Umbilical cord (tissue), 2 donors: ENCODE results near the gene PPP3CB. TPM values are rescaled to one million over a fixed set of nuclear protein-coding genes. Genes with fewer than 3 reads are reported as not detected.
A peak's percentile ranks its signal among the peaks of the same experiment; 100 is the strongest.
"Not testable (repeated sequence)": the region's sequence is repeated elsewhere in the genome, so short reads cannot be mapped to it uniquely, and the experiment has no call there.

Experiments
- DNase-seq: peaks from one replicate; pipeline ENCODE4 v3.0.0-alpha.2; 2015; ENCODE audit warnings: low spot score
- total RNA-seq: library from RNA; depleted of rRNA; stranded (reverse); fragments of >200 nt; gene quantifications from one replicate; pipeline ENCODE4 v1.2.3, GENCODE V29; 2014; ENCODE audit warnings: low replicate concordance; ENCODE audit not compliant: insufficient read depth

Gene PPP3CB
- total RNA-seq, 1 donor from 2014 or later = 37.1 TPM

DNA sequence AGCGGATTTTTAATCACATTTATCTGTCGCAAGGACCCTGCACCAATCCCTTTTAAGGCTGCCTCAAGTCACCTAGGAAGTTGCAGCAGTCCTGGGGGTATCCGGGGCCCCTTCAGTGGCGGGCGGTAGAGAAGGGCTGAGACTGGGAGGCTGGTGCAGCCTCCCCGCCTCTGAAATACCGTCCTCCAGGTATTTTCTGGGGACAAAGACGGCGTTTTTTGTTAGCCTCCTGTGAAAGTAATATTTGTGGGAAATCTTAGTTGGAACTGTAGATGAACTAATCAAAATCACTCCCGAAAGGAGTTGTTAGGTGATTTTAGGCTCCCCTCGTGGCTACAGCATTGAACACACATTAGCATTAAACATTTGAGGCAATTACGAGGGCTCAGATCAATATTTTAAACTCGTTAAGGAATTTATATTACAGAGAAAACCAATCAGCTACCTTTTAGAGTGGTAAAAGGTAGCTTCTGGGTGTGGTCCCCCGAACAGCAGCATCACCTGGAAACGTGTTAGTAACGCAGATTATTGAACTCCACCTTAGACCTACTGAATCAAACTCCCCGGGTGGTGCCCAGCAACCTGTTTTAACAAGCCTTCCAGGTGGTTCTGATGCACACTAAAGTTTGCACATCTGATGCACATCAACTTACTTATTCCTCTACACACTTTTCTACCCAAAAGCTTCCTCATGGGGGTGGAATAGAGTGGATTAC, 81.4 kb downstream of the PPP3CB start:
- DNase-seq = no peak

DNA sequence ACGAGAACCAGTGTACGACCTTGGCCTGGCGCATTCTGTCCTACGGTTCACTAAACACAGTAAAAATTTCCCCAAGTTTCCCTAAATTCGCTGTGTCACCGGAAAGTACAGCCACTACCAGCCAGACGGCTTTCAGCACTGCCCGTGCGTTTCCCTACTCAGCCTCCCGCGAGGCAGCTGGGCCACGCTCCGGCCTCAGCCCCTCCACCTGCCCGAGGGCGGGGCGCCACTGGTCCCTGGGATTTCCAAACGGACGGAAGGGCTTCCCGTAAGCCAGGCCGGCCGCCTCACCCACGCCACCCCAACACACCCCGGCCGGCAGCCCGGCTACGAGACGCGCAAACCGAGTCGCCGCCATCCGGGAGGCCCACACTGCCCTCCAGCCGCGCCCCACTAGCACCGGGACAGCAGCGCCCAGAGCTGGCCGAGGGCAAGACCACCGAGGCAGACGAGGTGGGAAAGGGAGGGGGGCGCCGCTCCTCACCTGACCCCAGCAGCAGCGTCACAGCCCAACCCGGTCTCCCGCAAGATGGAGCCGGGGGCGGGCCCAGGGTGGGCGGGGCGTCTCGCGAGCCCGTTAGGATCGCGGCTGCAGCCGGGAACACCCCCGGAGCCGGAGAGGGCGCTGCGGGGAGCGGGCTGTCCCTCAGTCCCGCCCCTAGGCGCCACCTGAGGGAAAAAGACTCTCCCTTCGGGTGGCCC, 82.1 kb downstream of the PPP3CB start, which contains the start of gene ANXA7:
Gene ANXA7, minus strand, starts transcription at position 531 of the 702 bp plus-strand sequence. CDS start 13,202 bp downstream, outside the sequence.
- peak; percentile 93 for DNase-seq

DNA sequence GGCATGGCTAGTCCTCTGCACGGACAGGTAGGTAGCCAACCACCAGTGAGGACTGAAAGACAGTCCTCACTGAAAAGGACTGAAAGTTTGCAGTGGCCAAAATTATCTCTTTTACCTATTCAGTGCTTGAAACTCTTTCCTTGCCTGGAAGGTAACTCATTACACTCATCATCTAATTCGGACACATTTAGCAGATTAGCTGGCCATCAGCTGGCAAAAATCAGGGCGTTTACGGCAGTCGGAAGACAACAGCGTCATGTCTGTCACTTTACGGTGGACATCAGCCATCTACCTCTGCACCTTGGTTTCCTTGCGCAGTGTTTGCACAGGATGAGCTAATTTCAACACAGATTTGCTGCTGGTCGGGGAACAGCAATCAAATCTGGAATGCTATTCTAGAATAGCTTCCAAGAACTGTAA, 82.7 kb downstream of the PPP3CB start:
- no peak for DNase-seq

- DNase-seq = no peak
Observed at GRCh38 chr10:73410897-73411296, 84.9 kb downstream of the PPP3CB start.

GRCh38 chr10:73408978-73409521, 86.8 kb downstream of the PPP3CB start:
- no peak for DNase-seq

DNA sequence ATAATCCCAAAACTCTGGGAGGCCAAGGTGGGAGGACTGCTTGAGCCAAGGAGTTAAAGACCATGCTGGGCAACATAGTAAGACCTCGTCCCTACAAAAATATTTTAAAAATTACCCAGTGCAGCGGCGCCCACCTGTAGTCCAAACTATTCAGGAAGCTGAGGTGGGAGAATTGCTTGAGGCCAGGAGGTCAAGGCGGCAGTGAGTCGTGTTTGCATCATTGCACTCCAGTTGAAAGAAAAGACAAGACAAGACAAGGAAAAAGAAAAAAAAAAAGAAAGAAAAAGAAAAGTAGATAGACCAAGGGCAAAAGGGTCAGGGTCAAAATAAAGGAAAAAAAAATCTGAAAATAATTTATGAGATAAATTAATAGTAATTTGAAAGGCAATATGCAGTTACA, 87.8 kb downstream of the PPP3CB start:
- DNase-seq = no peak

DNA sequence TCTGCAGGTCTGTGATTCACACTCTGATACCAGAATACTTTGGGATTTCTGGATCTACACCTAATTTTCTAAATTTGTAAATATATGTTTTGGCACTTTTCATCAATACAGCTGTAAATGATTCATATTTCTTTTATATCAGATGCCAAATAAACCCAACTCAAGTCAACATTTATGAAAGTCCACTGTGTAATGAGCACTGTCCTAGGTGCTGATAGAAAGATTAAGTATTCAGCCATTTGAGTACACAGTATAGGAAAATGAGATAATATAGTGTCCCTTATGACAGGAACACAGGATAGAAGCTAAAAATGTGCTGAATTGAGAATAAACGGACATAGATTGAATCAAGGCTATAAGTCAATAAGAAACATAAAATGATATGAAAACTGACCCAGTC, 88.3 kb downstream of the PPP3CB start:
- no peak for DNase-seq

GRCh38 chr10:73406846-73407245, 89.0 kb downstream of the PPP3CB start:
- no peak for DNase-seq

- no peak for DNase-seq
Observed at GRCh38 chr10:73405556-73405955, 90.3 kb downstream of the PPP3CB start.

- no peak for DNase-seq
Observed at GRCh38 chr10:73404690-73405089, 91.1 kb downstream of the PPP3CB start.

- no peak for DNase-seq
Observed at GRCh38 chr10:73401636-73402035, 94.2 kb downstream of the PPP3CB start.

GRCh38 chr10:73399063-73399462, 96.8 kb downstream of the PPP3CB start:
- no peak for DNase-seq

DNA sequence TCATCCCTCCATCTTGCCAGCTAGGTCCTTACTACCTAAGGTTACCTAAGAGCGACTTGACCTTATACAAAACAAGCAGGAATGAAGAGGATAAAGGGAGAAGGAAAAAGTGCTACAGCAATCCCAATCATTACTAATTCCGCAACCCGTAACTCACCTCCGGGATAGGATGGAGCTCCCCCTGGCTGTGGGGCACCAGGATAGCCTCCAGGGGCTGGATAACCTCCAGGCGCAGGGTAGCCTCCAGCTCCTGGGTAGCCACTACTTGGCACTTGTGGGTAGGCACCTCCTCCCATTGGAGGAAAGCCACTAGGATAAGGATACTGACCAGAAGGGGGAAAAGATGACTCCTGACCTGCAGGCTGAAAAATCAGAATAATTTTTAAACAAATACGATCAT, 97.8 kb downstream of the PPP3CB start:
- DNase-seq = no peak

DNA sequence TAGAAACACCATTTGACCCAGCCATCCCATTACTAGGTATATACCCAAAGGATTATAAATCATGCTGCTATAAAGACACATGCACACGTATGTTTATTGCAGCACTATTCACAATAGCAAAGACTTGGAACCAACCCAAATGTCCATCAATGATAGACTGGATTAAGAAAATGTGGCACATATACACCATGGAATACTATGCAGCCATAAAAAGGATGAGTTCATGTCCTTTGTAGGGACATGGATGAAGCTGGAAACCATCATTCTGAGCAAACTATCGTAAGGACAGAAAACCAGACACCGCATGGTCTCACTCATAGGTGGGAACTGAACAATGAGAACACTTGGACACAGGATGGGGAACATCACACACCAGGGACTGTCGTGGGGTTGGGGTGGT, 101.5 kb downstream of the PPP3CB start:
- not testable (repeated sequence) for DNase-seq

DNA sequence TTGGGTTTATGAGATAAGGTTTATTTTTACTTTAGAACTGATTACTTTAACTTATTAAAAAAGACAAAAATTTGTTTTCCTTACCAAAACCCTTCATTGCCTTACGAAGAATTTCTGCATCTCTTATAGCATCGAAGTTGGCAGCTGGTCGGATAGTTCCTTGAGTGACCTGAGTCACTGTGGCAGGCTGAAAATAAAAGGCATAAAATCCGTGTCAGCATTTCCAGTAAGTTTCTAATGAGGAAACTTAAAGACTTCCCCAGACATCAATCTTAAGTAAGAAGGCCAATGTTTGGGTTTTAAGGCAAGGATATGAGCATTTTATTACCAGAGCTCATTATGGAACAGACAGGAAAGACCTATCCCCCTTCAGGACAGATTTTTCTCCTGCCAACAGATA, 107.6 kb downstream of the PPP3CB start:
- DNase-seq = no peak

- DNase-seq = no peak
Observed at GRCh38 chr10:73386583-73386982, 109.2 kb downstream of the PPP3CB start.

Other genes starting within 250 kb of the PPP3CB start
- gene DNAJC9, start 248.8 kb downstream of the PPP3CB start, total RNA-seq = 23.6 TPM
- 24.3 TPM for gene MRPS16, start 243.4 kb downstream of the PPP3CB start, total RNA-seq
- gene CFAP70, start 137.2 kb downstream of the PPP3CB start, total RNA-seq = 6.5 TPM
- gene ANXA7, start 82.0 kb downstream of the PPP3CB start, total RNA-seq = 61.9 TPM
- gene MSS51, start 62.5 kb downstream of the PPP3CB start, total RNA-seq = 1.4 TPM
- gene USP54, start 95.3 kb upstream of the PPP3CB start, total RNA-seq = 8.4 TPM
- gene MYOZ1, start 145.4 kb upstream of the PPP3CB start, total RNA-seq = 1.4 TPM
- gene SYNPO2L, start 160.0 kb upstream of the PPP3CB start, total RNA-seq = 1.9 TPM
- gene AGAP5, start 202.1 kb upstream of the PPP3CB start, total RNA-seq = 0.48 TPM
- gene SEC24C, start 248.3 kb upstream of the PPP3CB start, total RNA-seq = 36.6 TPM